Choroid plexus epithelial cell (primary cell): Measurements from ENCODE around the gene VDAC2.

Experiments used
- DNase-seq: peaks from one replicate; pipeline ENCODE4 v3.0.0-alpha.2; 2010; ENCODE audit warnings: low read depth
- H3K4me3 ChIP-seq: 2 replicates; pipeline ENCODE4 v1.5.1; 2011; ENCODE audit warnings: low read depth, mild to moderate bottlenecking, control low read depth, low read length, moderate library complexity
- TF ChIP-seq, protein P1 (sequence below): conservative IDR thresholded peaks from 2 replicates; pipeline ENCODE4 v1.5.1; 2011; ENCODE audit warnings: low read depth, mild to moderate bottlenecking, control low read depth, inconsistent platforms, low read length, moderate library complexity

The VDAC2 gene

DNA sequence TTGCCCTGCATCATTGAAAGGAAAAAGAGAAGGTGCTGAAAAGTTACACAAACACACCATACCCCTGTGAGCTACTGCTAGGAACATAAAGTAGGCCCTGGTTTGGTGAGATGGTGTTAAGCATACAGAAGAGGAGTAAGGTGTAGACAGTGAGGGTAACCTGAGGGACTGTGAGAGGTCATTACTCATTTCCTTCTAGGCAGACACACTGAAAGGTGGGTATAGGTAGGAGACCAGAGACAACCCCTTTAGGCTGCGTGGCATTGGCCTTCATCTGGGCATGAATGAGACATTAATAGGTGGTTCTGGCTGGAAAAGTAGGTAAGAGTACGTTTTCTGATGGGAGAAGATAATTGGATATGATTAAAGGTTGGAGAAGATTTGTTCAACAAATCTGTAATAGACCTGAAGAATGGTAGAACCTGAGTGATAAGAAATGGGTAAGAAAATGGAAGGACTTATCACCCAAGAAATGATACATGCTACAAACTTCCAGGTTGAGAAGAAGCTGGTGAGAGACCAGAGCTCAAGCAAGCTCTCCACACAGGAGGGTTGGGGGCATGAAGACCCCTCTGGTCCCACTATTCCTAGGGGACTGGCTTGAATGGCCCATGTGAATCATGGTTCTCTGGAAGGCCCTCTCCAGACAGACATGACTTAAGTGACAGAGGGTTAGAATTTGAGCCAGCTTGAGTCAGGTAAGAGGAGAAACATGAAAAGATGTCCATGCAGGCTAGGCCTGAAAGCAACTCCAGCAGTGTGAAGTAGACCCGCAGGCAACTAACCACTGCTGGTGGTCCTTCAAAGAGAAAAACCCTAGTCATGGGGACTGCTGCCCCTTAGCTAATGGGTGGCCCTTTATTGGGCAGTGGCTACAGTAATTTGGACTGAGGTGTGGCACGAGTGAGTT lies 21.3 kb downstream of the VDAC2 start:
- H3K4me3 ChIP-seq, result no peak overlapping the region
- DNase-seq, result no peak
- TF ChIP-seq, protein P1, sequence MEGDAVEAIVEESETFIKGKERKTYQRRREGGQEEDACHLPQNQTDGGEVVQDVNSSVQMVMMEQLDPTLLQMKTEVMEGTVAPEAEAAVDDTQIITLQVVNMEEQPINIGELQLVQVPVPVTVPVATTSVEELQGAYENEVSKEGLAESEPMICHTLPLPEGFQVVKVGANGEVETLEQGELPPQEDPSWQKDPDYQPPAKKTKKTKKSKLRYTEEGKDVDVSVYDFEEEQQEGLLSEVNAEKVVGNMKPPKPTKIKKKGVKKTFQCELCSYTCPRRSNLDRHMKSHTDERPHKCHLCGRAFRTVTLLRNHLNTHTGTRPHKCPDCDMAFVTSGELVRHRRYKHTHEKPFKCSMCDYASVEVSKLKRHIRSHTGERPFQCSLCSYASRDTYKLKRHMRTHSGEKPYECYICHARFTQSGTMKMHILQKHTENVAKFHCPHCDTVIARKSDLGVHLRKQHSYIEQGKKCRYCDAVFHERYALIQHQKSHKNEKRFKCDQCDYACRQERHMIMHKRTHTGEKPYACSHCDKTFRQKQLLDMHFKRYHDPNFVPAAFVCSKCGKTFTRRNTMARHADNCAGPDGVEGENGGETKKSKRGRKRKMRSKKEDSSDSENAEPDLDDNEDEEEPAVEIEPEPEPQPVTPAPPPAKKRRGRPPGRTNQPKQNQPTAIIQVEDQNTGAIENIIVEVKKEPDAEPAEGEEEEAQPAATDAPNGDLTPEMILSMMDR, result no peak

GRCh38 chr10:75233444-75234016 lies 22.9 kb downstream of the VDAC2 start:
- peak overlapping the region; percentile 68 for H3K4me3 ChIP-seq
- TF ChIP-seq, protein P1, result no peak
- DNase-seq, result no peak

DNA sequence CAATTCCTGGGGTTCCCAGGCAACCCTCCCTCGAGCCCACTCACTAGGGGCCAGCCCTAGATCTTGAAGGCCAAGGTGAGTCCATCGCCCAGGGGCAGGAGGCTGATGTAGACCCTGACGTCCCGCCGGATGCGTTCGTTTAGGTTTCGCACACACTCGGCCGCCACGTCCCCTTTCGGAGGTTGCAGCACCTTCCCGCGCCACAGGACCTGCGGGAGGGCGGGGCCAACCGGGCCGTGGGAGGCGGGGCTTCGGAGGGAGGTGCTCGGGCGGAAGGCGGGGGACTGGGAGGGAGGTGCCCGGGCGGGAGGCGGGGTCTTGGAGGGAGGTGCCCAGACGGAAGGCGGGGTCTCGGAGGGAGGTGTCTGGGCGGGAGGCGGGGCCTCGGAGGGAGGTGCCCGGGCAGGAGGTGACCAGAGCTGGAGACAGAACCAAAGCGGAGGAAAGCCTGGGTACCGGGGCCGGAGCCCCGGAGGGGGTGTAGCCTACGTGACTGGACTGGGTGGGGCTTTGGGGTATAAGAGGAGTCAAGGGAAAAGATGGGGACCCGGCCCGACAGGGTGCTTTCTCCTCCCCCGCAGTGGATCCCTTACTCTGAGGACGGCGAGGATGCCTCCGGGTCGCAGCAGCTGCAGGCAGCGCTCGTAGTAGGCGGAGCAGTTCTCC lies 23.6 kb downstream of the VDAC2 start:
- H3K4me3 ChIP-seq, result peak overlapping the region; percentile 68
- peak; percentile 95 for DNase-seq
- TF ChIP-seq, protein P1, result no peak

DNA sequence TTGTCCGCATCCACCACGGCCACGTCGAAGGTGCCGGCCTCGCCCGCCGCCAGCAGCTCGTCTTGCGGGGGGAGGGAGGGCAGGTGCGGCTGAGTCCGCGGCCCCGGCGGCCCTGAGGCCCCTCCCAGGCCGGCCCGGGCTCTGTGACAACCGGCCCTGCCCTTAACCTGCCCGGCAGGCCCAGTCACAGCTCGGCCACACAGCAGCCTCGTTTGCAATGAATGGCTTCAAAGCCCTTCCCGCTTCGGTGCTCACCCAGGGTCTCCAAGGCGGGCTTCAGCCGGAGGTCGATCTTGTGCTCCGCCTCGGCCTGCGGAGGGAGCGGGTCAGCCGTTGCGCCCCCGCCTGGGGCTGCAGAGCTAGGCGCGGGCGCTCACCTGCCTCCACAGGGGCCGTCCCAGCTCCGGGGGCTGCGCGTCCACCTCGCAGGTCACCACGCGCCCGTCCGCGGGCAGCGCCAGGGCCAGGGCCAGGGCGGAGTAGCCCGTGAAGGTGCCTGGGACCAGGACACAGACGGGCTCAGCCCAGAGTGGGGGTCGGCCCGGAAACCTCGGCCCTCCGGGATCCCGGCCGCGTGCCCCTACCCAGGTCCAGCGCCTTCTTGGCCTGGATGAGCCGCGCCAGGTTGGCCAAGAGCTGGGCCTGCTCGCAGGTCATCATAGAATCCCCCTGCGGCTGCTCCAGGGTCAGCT lies 24.2 kb downstream of the VDAC2 start:
- DNase-seq, result no peak
- TF ChIP-seq, protein P1, result no peak
- H3K4me3 ChIP-seq, result peak overlapping the region; percentile 68

- peak within 1 kb of the TSS; percentile 68 for H3K4me3 ChIP-seq
- DNase-seq, result peak; percentile 91
Observed at GRCh38 chr10:75235375-75236177, 25.0 kb downstream of the VDAC2 start, which contains the start of gene COMTD1. Gene COMTD1 (minus strand): TSS chr10:75235957. CDS start chr10:75235928, 29 bp downstream.

More at GRCh38 chr10:75235375-75236177, 25.0 kb downstream of the VDAC2 start, which contains the start of gene COMTD1:
- TF ChIP-seq, protein P1, result peak; percentile 93
